HAP-1 (cell line): Measurements from ENCODE around the gene STK17B.
A peak's percentile ranks its signal among the peaks of the same experiment; 100 is the strongest.

Experiments used
- DNase-seq, 2 experiments: peaks; one replicate each; pipeline ENCODE4 v3.0.0-alpha.2; 2016 to 2020; ENCODE audit warnings: low spot score in 2 of 2
- H3K27me3 ChIP-seq: fragments of 250-450 bp; sonication (Bioruptor Pico); 2 replicates; pipeline ENCODE4 v1.5.1; 2020; ENCODE audit warnings: low read depth, mild to moderate bottlenecking, moderate library complexity
- H3K36me3 ChIP-seq: fragments of 250-450 bp; sonication (Bioruptor Pico); replicated peaks from 2 replicates; pipeline ENCODE4 v1.5.1; 2020; ENCODE audit warnings: mild to moderate bottlenecking
- H3K4me1 ChIP-seq: fragments of 250-450 bp; sonication (Bioruptor Pico); 2 replicates; pipeline ENCODE4 v1.5.1; 2020; ENCODE audit warnings: mild to moderate bottlenecking
- H3K4me3 ChIP-seq: fragments of 250-450 bp; sonication (Bioruptor Pico); 2 replicates; pipeline ENCODE4 v1.5.1; 2020; ENCODE audit warnings: mild to moderate bottlenecking, moderate library complexity
- H3K9me3 ChIP-seq: fragments of 250-450 bp; sonication (Bioruptor Pico); 2 replicates; pipeline ENCODE4 v1.5.1; 2020; ENCODE audit warnings: mild to moderate bottlenecking, moderate library complexity
- in situ Hi-C: fragments of 300-500 bp; cut with MboI; formaldehyde crosslinking; loops from 3 replicates; pipeline ENCODE4 v1.14.3; 2020; ENCODE audit warnings: low sequenced_read_pairs, inconsistent platforms, mixed read lengths

The STK17B gene

DNA sequence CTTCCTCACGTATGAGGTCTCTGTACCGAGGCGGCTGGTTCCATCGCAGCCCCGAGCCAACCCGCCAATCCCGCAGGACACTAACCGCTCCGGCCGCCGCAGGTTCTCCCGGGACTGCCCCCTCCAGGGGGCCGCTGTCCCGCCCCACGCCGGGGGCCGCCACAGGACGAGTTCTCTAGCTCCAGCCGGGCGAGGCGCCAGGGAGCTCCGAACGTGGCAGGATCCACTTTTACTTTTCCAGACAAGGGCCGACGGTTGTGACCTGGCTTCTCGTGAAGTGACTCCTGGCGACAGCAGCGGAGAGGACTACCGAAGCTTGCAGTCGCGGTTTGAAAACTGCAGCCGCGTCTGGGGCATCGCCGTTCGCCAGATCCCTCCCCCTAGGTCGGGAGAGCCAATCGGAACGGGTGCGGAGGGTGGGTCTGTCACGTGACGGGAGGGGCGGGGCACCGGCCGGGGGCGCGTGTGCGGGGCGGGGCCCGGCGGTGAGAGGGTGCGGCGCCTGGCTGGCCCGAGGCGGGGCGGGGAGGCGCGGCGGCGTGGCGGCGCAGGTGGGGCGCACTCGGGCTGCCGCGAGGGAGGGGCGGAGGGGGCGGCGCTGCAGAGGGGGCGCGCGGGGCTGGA lies at the start of gene STK17B:
Gene STK17B (minus strand): TSS at position 331 of the 624 bp plus-strand sequence. CDS start 8,195 bp downstream, outside the sequence.
- H3K9me3 ChIP-seq, result no peaks in the 10 kb centered on the region
- in situ Hi-C loops, result no loop called here
- H3K4me1 ChIP-seq, result peaks cover 10% of the 10 kb centered on the region
- H3K27me3 ChIP-seq, result no peaks in the 10 kb centered on the region
- H3K36me3 ChIP-seq, result no peaks in the 10 kb centered on the region
- H3K4me3 ChIP-seq, result peak within 1 kb of the TSS; percentile 87
- peak; percentile 89 to 96 for DNase-seq

DNA sequence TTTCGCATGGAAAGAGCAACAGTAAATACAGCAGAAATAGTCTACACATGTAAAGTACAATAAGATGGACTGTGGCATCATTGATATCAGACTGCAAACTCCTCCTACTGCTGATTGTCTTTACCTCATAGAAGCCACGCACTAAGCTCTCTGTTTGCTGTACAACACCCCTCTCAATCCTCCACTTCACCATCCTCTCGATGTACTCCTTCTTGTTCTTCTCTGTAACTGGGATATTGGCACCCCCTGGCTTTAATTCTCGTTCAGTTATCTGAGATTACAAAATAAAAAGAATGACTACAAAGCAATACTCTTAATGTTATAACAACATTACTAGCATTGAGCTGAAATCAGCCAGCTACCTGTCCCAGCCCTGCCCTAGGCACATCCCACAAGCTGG lies 49.3 kb upstream of the STK17B start:
- Histone ChIP-seq H3K4me1 (no peaks in the 10 kb centered on the region), H3K4me3 (no peak overlapping the region), H3K9me3 (no peaks in the 10 kb centered on the region), H3K27me3 (no peaks in the 10 kb centered on the region), H3K36me3 (no peaks in the 10 kb centered on the region)
- in situ Hi-C loops, result no loop called here
- DNase-seq, result no peak

DNA sequence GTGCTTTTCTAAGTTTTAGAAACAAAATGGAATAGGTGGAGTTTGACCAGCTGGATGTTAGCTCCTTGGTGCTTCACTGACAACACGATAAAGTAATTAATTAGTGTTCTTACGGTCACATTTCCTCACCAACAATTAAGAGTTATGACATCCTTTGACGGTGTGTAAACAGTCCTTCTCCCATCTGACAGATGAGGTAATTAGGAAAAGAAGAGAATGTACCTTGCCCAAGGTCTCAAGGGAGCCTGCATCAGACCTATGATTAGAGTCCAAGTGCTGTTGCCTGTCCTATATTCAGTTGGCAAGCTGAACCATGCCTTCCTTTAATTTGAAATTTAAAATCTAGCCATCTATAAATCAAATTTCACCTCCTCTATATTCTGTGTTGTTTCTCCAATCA lies 48.3 kb upstream of the STK17B start:
- DNase-seq, result no peak
- Histone ChIP-seq H3K4me1 (no peaks in the 10 kb centered on the region), H3K9me3 (no peaks in the 10 kb centered on the region), H3K36me3 (no peaks in the 10 kb centered on the region), H3K4me3 (no peak overlapping the region), H3K27me3 (no peaks in the 10 kb centered on the region)
- in situ Hi-C loops, result no loop called here

DNA sequence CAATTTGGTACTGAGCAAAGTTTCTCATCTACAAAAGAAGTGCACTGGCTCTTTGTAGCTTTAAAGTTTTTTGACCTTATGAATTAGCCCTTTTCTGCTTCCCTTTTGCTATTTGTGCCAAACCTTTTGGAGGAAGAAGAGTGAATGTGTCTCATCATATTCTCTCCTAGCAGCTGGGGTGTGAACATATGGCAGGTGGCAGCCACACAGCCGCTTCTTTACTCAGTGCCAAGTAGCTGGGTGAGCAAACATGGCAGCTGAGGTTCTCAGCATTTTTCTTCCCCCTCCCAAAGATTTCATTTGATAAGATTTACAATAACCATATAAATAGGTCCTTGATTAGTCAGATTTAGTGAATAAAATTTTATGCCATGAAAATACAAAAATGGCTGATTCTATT lies 46.7 kb upstream of the STK17B start:
- Histone ChIP-seq H3K4me1 (no peaks in the 10 kb centered on the region), H3K36me3 (no peaks in the 10 kb centered on the region), H3K4me3 (no peak overlapping the region), H3K27me3 (no peaks in the 10 kb centered on the region), H3K9me3 (no peaks in the 10 kb centered on the region)
- in situ Hi-C loops, result no loop called here
- DNase-seq, result no peak

DNA sequence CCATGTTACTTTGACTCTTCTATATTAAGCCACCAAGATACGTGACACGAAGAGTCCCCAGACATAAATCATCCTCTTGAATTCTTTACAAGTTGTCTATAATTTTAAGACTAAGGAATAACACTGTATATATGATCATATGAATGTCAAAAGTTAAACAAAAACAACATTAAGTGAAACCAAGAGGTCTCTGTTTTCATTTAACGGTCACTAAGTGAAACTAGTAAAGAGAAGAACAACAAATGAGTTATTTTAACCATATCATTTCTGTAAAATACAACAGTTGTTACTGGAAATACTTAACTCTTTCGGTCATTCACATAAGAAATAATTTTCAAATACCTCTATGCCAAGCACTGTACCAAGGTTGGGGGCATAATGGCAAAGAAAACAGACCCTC lies 45.7 kb upstream of the STK17B start:
- in situ Hi-C loops, result no loop called here
- H3K4me1 ChIP-seq, result no peaks in the 10 kb centered on the region
- no peak for DNase-seq
- H3K4me3 ChIP-seq, result no peak overlapping the region
- no peaks in the 10 kb centered on the region for H3K9me3 ChIP-seq
- no peaks in the 10 kb centered on the region for H3K27me3 ChIP-seq
- no peaks in the 10 kb centered on the region for H3K36me3 ChIP-seq

DNA sequence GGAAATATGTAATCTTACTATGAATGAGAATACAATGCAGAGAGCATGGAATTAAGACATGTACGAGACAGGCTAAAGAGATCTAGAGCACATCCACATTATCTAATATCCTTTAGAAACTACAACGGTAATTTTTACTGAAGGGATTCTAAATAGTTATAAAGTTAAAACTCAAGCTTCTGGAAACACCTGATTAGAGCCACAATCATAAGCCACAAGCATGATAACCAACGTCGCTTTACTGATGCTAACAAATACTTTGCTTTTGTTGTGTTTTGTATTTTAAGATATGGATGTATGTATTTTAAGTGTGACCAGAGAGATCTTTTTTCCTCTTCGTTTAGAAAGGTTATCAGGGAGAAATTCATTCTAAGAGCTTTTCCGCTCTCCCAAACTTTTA lies 44.0 kb upstream of the STK17B start:
- in situ Hi-C loops, result no loop called here
- Histone ChIP-seq H3K4me1 (no peaks in the 10 kb centered on the region), H3K27me3 (no peaks in the 10 kb centered on the region), H3K4me3 (no peak overlapping the region), H3K36me3 (no peaks in the 10 kb centered on the region), H3K9me3 (no peaks in the 10 kb centered on the region)
- no peak for DNase-seq

DNA sequence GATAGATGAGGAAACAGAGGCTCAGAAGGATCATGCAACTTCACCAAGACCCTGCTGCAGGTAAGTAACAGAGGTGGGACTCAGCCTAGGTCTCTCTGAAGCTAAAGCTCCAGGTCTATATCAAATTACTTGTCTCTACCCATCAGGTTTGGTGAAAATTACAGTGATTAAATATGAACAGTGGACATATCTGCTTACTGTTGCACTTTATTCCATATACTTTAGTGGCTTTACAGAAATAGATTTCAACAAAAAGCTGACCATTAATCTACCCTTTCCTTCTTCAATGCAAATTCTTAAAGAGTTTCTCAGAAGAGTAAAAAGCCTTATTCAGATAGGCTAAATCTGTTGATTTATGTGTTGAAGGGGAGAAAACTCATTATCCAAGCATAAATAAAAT lies 42.8 kb upstream of the STK17B start:
- in situ Hi-C loops, result no loop called here
- H3K27me3 ChIP-seq, result no peaks in the 10 kb centered on the region
- H3K4me3 ChIP-seq, result no peak overlapping the region
- no peak for DNase-seq
- no peaks in the 10 kb centered on the region for H3K36me3 ChIP-seq
- H3K4me1 ChIP-seq, result no peaks in the 10 kb centered on the region
- no peaks in the 10 kb centered on the region for H3K9me3 ChIP-seq

DNA sequence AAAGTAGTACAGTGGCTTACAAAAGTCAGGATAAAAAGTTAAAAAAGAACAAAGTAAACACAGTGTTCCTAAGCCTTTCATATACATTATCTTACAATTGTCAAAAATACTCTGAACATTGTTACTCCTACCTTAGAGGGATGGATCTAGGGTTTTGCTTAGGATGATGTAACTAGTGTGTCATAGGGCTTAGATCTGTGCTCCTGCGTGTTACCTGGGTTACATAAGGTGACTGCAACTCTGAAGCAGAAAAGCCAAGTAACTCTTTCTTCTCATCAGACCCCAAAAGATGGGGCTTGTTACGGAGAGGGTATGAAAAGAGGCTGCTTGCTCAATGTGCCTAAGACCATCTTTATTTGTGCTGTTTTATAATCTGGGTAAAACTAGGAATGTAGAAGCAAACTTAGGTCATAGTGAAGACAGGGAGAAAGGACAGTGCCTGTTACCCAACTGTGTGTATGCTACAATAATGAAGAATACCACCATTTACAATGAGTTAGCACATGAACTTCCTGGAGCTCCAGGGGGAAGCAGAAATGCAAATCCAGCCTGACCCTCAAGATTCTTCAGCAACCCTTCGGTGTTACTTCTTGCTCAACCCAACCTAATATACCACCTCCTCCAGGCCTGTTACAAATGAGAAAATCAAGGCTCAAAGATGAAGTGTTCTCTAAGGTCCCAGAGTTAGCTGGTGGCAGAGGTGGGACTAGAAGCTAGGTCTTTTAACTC lies 42.0 kb upstream of the STK17B start:
- no peaks in the 10 kb centered on the region for H3K4me1 ChIP-seq
- no peak for DNase-seq
- in situ Hi-C loops, result no loop called here
- H3K27me3 ChIP-seq, result no peaks in the 10 kb centered on the region
- H3K9me3 ChIP-seq, result no peaks in the 10 kb centered on the region
- no peak overlapping the region for H3K4me3 ChIP-seq
- no peaks in the 10 kb centered on the region for H3K36me3 ChIP-seq

DNA sequence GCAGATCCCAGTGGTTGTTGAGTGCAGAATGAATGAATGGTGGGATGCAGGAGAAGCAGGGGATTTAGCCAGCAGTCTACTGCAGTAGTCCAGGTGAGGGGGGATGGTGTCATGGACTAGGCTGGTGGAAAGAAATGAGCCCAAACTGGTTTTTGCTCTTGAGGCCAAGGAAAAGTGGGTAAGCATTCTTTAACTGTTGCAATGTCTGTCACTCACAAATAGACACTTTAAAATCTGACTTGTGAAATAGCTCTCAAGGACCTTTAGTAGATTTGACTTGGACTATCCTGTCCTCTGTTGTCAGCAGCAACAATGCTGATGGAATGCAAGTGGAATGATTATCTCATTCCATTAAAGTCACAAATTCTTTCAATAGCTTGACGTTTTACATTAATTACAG lies 37.5 kb upstream of the STK17B start:
- in situ Hi-C loops, result no loop called here

DNA sequence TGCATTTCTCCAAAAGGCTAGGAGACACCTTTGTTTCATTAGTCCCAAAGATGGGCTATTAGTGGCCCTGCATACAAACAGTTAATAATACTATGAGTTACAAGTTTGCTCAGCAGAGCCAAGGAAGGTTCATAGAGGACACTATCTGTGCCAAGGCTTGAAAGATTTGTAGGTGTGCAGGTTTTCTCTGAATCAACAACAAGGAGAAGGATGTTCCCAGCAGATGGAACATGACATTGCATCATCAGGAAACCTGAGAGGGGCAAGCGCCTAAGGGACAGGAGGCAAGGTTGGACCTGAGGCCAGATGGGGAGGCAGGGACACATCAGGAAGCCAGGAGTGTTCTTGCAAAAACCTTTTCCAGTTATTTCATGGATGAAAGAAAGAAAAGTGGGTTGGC lies 35.4 kb upstream of the STK17B start:
- H3K36me3 ChIP-seq, result no peaks in the 10 kb centered on the region
- DNase-seq, result no peak
- H3K9me3 ChIP-seq, result no peaks in the 10 kb centered on the region
- H3K27me3 ChIP-seq, result no peaks in the 10 kb centered on the region
- H3K4me1 ChIP-seq, result no peaks in the 10 kb centered on the region
- in situ Hi-C loops, result no loop called here
- H3K4me3 ChIP-seq, result no peak overlapping the region

More for the DNA sequence above, 37.5 kb upstream of the STK17B start:
- Histone ChIP-seq H3K36me3 (no peaks in the 10 kb centered on the region), H3K4me1 (no peaks in the 10 kb centered on the region), H3K27me3 (no peaks in the 10 kb centered on the region), H3K9me3 (no peaks in the 10 kb centered on the region), H3K4me3 (no peak overlapping the region)
- no peak for DNase-seq

DNA sequence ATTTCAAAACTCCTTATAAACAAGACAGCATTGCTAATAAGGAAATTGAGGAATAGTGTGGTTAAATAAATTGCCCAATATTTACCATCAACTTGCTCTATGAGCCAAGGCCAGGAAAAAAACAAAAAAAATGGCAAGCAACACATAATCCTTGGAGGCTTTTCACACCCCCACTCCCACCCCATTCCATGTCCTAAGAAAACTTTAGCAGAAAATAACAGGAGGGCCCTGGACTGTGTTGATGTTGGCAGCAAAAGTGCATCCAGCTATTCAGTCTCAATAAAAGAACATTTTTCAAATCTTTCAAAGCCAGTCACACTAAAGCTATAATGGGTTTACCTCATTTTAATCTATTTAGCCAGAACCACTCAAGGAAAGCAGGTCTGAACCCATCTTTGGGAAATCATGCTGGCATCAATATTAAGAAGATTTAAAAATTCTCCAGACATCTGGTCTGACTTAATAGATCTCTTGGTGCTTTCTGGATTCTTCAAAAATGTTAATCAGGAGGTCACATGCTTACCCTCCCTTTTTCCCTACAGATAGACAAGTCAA lies 34.6 kb upstream of the STK17B start:
- no peaks in the 10 kb centered on the region for H3K36me3 ChIP-seq
- no peak for DNase-seq
- no peaks in the 10 kb centered on the region for H3K4me1 ChIP-seq
- H3K27me3 ChIP-seq, result no peaks in the 10 kb centered on the region
- in situ Hi-C loops, result no loop called here
- no peaks in the 10 kb centered on the region for H3K9me3 ChIP-seq
- H3K4me3 ChIP-seq, result no peak overlapping the region

DNA sequence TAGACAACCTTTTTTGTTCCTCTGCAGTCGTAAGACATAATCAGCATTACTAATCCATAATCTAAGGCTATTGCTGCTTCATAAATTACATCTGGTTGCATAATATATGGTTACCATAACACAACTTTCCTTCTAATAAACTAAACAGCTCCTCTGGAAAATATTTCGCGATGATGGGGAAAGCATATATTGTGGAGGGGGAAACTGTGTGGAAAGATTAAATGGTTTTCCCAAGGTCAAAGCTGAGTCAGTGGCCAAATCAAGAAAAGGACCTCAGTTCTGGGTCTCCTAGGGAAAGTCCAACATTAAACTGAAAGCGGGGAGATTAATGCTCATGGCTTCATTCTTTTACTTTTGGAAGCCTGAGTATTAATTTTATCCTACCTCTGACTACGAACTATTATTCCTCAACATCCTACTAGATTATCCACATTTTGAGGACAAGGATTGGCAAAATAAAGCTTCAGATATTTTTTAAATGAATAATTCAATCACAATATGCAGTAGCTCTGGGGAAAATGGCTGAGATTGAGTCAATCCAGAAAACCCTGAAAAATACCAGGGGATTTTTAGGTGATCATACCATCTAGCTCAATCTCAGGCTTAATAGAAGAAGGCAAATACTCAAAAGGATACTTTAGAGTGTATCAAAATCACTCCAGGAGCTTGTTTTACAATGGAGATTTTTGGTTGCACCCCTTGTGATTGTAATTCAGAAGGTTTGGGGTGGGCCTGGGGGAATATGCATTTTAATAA lies 33.8 kb upstream of the STK17B start:
- in situ Hi-C loops, result no loop called here
- DNase-seq, result no peak
- Histone ChIP-seq H3K4me3 (no peak overlapping the region), H3K4me1 (no peaks in the 10 kb centered on the region), H3K9me3 (no peaks in the 10 kb centered on the region), H3K27me3 (no peaks in the 10 kb centered on the region), H3K36me3 (no peaks in the 10 kb centered on the region)

DNA sequence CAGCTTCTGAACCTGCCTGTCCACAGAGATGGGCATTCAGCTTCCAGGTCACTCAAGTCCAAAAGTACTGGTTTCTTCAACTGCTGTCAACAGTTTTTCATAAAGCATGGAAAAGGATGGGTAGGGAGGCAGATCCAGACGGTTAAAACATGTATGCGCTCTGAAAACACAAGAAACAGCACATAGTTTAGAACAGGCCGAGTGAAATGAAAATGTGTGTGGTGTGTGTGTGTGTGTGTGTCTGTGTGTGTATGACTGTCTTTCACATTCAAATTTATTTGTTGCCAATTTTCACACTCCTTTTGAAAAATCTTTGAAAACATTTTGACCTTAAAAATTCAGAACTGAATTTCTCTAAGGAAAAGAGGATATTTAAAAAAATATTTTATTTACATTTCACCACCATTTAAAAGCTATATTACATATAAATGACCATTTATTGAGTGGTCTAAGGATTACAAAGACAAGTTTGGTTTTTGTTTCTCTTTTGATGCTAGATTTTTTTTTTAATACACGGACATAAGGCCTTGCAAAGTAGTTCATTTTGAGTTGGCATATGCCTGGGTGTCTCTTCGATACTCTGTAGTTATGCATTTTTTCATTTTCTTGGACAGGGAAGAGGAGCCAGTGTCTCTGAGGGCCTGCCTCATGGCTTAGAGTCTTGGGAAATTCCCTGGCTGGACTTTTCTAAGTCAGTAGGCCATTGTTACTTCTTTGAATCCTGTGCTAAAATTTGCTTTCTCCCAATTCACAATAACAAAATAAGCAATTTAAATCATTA lies 30.0 kb upstream of the STK17B start:
- no peaks in the 10 kb centered on the region for H3K4me1 ChIP-seq
- no peak overlapping the region for H3K4me3 ChIP-seq
- H3K9me3 ChIP-seq, result no peaks in the 10 kb centered on the region
- no peak for DNase-seq
- H3K27me3 ChIP-seq, result no peaks in the 10 kb centered on the region
- H3K36me3 ChIP-seq, result no peaks in the 10 kb centered on the region
- in situ Hi-C loops, result no loop called here
